GM10248 (cell line): ENCODE results near the gene NNT.
A peak's percentile ranks its signal among the peaks of the same experiment; 100 is the strongest.

Experiments used
- CTCF ChIA-PET: fragments of 300-600 bp; sonication (Branson Sonifier 250); formaldehyde crosslinking; extraction: SDS; loops from one replicate; lab custom pipeline; 2021; ENCODE audit warnings: antibody characterized with exemption; lab: Yijun Ruan, JAX
- POLR2A ChIA-PET: fragments of 350-650 bp; sonication (Branson Sonifier 250); formaldehyde crosslinking; extraction: SDS; loops from one replicate; lab custom pipeline; 2020; ENCODE audit warnings: antibody characterized with exemption; lab: Yijun Ruan, JAX
- DNase-seq: peaks from one replicate; pipeline ENCODE4 v3.0.0; 2012; ENCODE audit errors: extremely low spot score
- CTCF ChIP-seq: IDR thresholded peaks from 2 replicates; pipeline ENCODE4 v1.5.1; 2012; ENCODE audit warnings: mild to moderate bottlenecking, low read depth; ENCODE audit errors: extremely low read depth, missing control alignments, control extremely low read depth

Gene NNT

GRCh38 chr5:43627028-43627427 lies 24.0 kb downstream of the NNT start:
- peak; percentile 35 for TF ChIP-seq CTCF
- ChIA-PET CTCF (interaction anchor here (2.8 kb wide), 1 partner anchor 8 kb away, joined by 8 read pairs; no protein-coding TSS in a partner anchor), POLR2A (no interaction called here)
- DNase-seq, result no peak

GRCh38 chr5:43631182-43631910 lies 28.4 kb downstream of the NNT start:
- TF ChIP-seq CTCF, result peak; percentile 54
- POLR2A ChIA-PET, result interaction anchor here (0.5 kb wide), 1 partner anchor 147 kb away, joined by 4 read pairs; no protein-coding TSS in a partner anchor
- peak; percentile 25 for DNase-seq
- CTCF ChIA-PET, result interaction anchor here (0.6 to 4.7 kb wide), 33 partner anchors 10 to 1182 kb away, joined by 3 to 53 read pairs (median 4); partner anchors contain the start of genes HMGCS1, NNT and TMEM267

DNA sequence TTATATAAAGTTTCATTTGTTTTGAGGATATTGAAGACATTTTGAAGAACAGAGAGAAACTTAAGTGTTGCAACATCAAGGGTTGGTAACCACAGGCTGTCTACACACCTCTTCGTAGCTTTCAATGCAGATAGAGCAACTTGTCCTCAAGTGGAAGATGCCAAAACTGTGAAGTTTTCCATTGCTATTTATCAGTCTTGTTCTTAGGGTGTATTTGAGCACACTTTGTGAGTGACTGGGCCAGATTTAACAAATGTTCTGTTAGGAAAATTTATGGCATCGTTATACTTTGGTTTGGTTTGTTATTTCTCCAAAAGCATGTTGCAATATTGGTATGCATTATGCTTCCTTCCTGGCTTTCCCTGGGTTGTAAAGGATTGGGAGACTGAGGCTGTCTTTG lies 31.6 kb downstream of the NNT start:
- ChIA-PET POLR2A (no interaction called here), CTCF (interaction anchor here (0.9 to 2.0 kb wide), 2 partner anchors 9 to 16 kb away, joined by 3 to 8 read pairs; no protein-coding TSS in a partner anchor)
- TF ChIP-seq CTCF, result no peak
- no peak for DNase-seq

- ChIA-PET POLR2A (no interaction called here), CTCF (interaction anchor here (0.9 to 2.0 kb wide), 2 partner anchors 10 to 17 kb away, joined by 3 to 8 read pairs; no protein-coding TSS in a partner anchor)
- DNase-seq, result no peak
- TF ChIP-seq CTCF, result no peak
These were observed 32.4 kb downstream of the NNT start for GRCh38 chr5:43635374-43635773.

DNA sequence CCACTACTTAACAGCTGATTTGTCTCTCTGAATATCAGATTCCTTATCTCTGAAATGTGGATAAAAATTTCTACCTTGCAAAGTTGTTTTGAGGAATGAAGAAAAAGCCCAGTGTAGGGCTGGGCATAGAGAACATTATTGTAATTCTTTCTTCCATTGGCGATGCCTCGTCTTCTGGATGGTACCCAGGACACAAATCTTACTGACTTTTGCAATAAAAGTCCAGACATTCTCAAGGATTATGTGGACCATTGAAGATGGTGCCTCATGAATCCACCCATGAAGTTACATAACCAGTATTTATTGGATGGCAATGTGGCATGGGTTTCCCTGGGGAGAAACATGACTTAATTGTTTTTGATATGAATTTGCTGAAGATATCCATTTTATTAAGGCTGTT lies 33.1 kb downstream of the NNT start:
- TF ChIP-seq CTCF, result no peak
- POLR2A ChIA-PET, result no interaction called here
- DNase-seq, result no peak
- CTCF ChIA-PET, result interaction anchor here (0.7 to 2.0 kb wide), 4 partner anchors 10 to 152 kb away, joined by 3 to 8 read pairs (median 5); partner anchors contain the start of gene TMEM267

GRCh38 chr5:43637416-43637815 lies 34.4 kb downstream of the NNT start:
- TF ChIP-seq CTCF, result no peak
- CTCF ChIA-PET, result interaction anchor here (0.9 to 2.1 kb wide), 5 partner anchors 13 to 153 kb away, joined by 3 to 9 read pairs (median 3); partner anchors contain the start of gene TMEM267
- DNase-seq, result no peak
- POLR2A ChIA-PET, result no interaction called here
